HG03097 (cell line): ENCODE results near the gene KRT222.

Source experiments
- ATAC-seq: cut with Tn5 transposase; IDR thresholded peaks from one replicate; pipeline ENCODE4 v1.9.1; 2021; ENCODE audit not compliant: unreplicated experiment, low FRiP score

KRT222 gene

GRCh38 chr17:40616592-40616991 lies 48.4 kb downstream of the KRT222 start:
- no peak for ATAC-seq

GRCh38 chr17:40615841-40616476 lies 49.0 kb downstream of the KRT222 start:
- no peak for ATAC-seq

- peak; percentile 71 for ATAC-seq
Observed at GRCh38 chr17:40615068-40615840, 49.7 kb downstream of the KRT222 start.

GRCh38 chr17:40614431-40615067 lies 50.4 kb downstream of the KRT222 start:
- ATAC-seq: no peak

- no peak for ATAC-seq
Observed at GRCh38 chr17:40613467-40614154, 51.4 kb downstream of the KRT222 start.

GRCh38 chr17:40612599-40613244 lies 52.3 kb downstream of the KRT222 start:
- ATAC-seq: no peak

- no peak for ATAC-seq
Observed at GRCh38 chr17:40611840-40612474, 53.0 kb downstream of the KRT222 start.

GRCh38 chr17:40610359-40610758 lies 54.6 kb downstream of the KRT222 start:
- no peak for ATAC-seq

- no peak for ATAC-seq
Observed at GRCh38 chr17:40608061-40608581, 56.9 kb downstream of the KRT222 start.

- no peak for ATAC-seq
Observed at GRCh38 chr17:40607641-40608040, 57.3 kb downstream of the KRT222 start.

- no peak for ATAC-seq
Observed at GRCh38 chr17:40606548-40607353, 58.2 kb downstream of the KRT222 start.

GRCh38 chr17:40605306-40605705 lies 59.7 kb downstream of the KRT222 start:
- no peak for ATAC-seq
